DOHH2 (cell line): ENCODE results near the gene FGD6.

Experiments
- H3F3A ChIP-seq: fragments of 200-600 bp; sonication (generic), shearing (Covaris generic); 2 replicates; pipeline ENCODE4 v1.6.0; 2016; ENCODE audit warnings: antibody characterized with exemption, mild to moderate bottlenecking; ENCODE audit not compliant: control insufficient read depth, insufficient read depth
- H3K27ac ChIP-seq: fragments of 200-600 bp; sonication (generic); 2 replicates; pipeline ENCODE4 v1.5.1; 2014; ENCODE audit warnings: low read depth, mild to moderate bottlenecking, low read length, moderate library complexity
- H3K27me3 ChIP-seq: fragments of 200-600 bp; sonication (generic); 2 replicates; pipeline ENCODE4 v1.6.1; 2014; ENCODE audit warnings: mild to moderate bottlenecking, low read length, mixed read lengths; ENCODE audit not compliant: control insufficient read depth
- H3K36me3 ChIP-seq: fragments of 200-600 bp; sonication (generic); 2 replicates; pipeline ENCODE4 v1.6.1; 2014; ENCODE audit warnings: mild to moderate bottlenecking, low read length, moderate library complexity, mixed read lengths; ENCODE audit not compliant: control insufficient read depth
- H3K4me1 ChIP-seq: fragments of 200-600 bp; sonication (generic); 2 replicates; pipeline ENCODE4 v1.6.1; 2014; ENCODE audit warnings: mild to moderate bottlenecking, low read length, mixed read lengths; ENCODE audit not compliant: control insufficient read depth
- H3K4me2 ChIP-seq: fragments of 200-600 bp; sonication (generic); 2 replicates; pipeline ENCODE4 v1.6.0; 2014; ENCODE audit warnings: mild to moderate bottlenecking, low read length, moderate library complexity
- H3K4me3 ChIP-seq: fragments of 200-600 bp; sonication (generic); 2 replicates; pipeline ENCODE4 v1.5.1; 2014; ENCODE audit warnings: mild to moderate bottlenecking, low read length, mixed read lengths
- H3K79me2 ChIP-seq: fragments of 200-600 bp; sonication (generic); 2 replicates; pipeline ENCODE4 v1.6.1; 2014; ENCODE audit warnings: mild to moderate bottlenecking, low read length, mixed read lengths; ENCODE audit not compliant: control insufficient read depth
- H3K9me2 ChIP-seq: fragments of 200-600 bp; sonication (generic); replicated peaks from 2 replicates; pipeline ENCODE4 v1.6.1; 2014; ENCODE audit warnings: mild to moderate bottlenecking, low read length, mixed read lengths; ENCODE audit not compliant: control insufficient read depth
- H3K9me3 ChIP-seq: fragments of 200-600 bp; sonication (generic); 2 replicates; pipeline ENCODE4 v1.6.1; 2014; ENCODE audit warnings: antibody characterized with exemption, low read length, mixed read lengths; ENCODE audit not compliant: control insufficient read depth, insufficient read depth
- H4K20me1 ChIP-seq: fragments of 200-600 bp; sonication (generic); 2 replicates; pipeline ENCODE4 v1.6.0; 2014; ENCODE audit warnings: low read depth, mild to moderate bottlenecking, antibody characterized with exemption, low read length, moderate library complexity; ENCODE audit not compliant: control insufficient read depth, insufficient read depth
- EZH2phosphoT487 ChIP-seq: fragments of 200-600 bp; sonication (generic); IDR thresholded peaks from 2 replicates; pipeline ENCODE4 v1.6.1; 2017; ENCODE audit warnings: borderline replicate concordance, mild to moderate bottlenecking, antibody characterized with exemption, low read length, moderate library complexity, mixed read lengths
- TF ChIP-seq, protein P1 (sequence below): fragments of 200-600 bp; sonication (generic); IDR thresholded peaks from one replicate; pipeline ENCODE4 v1.5.1; 2014; ENCODE audit warnings: antibody characterized with exemption, mild to moderate bottlenecking, low read depth, low read length; ENCODE audit not compliant: poor library complexity, severe bottlenecking

The FGD6 gene

DNA sequence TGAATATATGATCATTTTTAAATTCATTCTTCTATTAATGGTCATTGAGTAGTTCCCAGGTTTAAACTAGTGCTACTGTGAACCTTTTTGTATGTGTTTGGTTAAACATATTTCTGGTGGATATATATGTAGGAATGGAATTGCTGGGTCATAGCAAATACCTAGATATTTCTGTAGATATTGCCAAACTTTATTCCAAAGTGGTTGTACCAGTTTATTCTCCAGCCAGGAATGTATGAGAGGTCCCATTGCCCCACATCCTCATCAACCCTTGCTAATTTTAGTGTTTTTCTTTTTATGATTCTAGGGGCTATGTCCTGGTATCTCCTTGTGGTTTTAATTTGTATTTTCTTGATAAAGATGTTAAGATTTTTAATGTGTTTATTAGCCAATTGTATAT is 3.5 kb upstream of the FGD6 start:
- Histone ChIP-seq H3K27me3 (no peaks in the 10 kb centered on the region), H3K9me3 (no peaks in the 10 kb centered on the region), H3K4me2 (peak overlapping the region; percentile 70), H3K4me3 (peak overlapping the region; percentile 92), H3K27ac (no peak overlapping the region), H3K9me2 (no peaks in the 10 kb centered on the region), H4K20me1 (no peaks in the 10 kb centered on the region), H3K36me3 (peaks cover 74% of the 10 kb centered on the region), H3F3A (0 out of 2 replicates have a peak, but pooled peaks cover 2% of the 10 kb centered on the region), H3K79me2 (peaks cover 97% of the 10 kb centered on the region), H3K4me1 (peaks cover 49% of the 10 kb centered on the region)
- TF ChIP-seq, protein P1, sequence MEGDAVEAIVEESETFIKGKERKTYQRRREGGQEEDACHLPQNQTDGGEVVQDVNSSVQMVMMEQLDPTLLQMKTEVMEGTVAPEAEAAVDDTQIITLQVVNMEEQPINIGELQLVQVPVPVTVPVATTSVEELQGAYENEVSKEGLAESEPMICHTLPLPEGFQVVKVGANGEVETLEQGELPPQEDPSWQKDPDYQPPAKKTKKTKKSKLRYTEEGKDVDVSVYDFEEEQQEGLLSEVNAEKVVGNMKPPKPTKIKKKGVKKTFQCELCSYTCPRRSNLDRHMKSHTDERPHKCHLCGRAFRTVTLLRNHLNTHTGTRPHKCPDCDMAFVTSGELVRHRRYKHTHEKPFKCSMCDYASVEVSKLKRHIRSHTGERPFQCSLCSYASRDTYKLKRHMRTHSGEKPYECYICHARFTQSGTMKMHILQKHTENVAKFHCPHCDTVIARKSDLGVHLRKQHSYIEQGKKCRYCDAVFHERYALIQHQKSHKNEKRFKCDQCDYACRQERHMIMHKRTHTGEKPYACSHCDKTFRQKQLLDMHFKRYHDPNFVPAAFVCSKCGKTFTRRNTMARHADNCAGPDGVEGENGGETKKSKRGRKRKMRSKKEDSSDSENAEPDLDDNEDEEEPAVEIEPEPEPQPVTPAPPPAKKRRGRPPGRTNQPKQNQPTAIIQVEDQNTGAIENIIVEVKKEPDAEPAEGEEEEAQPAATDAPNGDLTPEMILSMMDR: no peak
- TF ChIP-seq EZH2phosphoT487: no peak

DNA sequence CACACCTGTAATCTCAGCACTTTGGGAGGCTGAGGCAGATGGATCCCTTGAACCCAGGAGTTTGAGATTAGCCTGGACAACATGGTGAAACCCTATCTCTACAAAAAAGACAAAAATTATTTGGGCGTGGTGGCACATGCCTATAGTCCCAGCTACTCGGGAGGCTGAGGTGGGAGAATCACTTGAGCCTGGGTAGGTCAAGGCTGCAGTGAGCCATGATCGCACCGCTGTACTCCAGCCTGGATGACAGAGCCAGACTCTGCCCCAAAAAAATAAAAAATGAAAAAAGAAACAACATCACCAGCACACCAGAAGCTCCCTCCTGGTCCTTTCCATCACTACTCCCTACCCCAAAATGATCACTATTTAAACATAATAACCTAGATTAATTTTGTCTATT is 2.9 kb upstream of the FGD6 start:
- Histone ChIP-seq H3K4me1 (peaks cover 49% of the 10 kb centered on the region), H3K9me3 (no peaks in the 10 kb centered on the region), H3F3A (0 out of 2 replicates have a peak, but pooled peaks cover 2% of the 10 kb centered on the region), H3K4me3 (peak overlapping the region; percentile 92), H4K20me1 (no peaks in the 10 kb centered on the region), H3K27ac (no peak overlapping the region), H3K9me2 (no peaks in the 10 kb centered on the region), H3K79me2 (peaks cover 97% of the 10 kb centered on the region), H3K36me3 (peaks cover 72% of the 10 kb centered on the region), H3K4me2 (peak overlapping the region; percentile 70), H3K27me3 (no peaks in the 10 kb centered on the region)
- TF ChIP-seq, protein P1: no peak
- no peak for TF ChIP-seq EZH2phosphoT487

DNA sequence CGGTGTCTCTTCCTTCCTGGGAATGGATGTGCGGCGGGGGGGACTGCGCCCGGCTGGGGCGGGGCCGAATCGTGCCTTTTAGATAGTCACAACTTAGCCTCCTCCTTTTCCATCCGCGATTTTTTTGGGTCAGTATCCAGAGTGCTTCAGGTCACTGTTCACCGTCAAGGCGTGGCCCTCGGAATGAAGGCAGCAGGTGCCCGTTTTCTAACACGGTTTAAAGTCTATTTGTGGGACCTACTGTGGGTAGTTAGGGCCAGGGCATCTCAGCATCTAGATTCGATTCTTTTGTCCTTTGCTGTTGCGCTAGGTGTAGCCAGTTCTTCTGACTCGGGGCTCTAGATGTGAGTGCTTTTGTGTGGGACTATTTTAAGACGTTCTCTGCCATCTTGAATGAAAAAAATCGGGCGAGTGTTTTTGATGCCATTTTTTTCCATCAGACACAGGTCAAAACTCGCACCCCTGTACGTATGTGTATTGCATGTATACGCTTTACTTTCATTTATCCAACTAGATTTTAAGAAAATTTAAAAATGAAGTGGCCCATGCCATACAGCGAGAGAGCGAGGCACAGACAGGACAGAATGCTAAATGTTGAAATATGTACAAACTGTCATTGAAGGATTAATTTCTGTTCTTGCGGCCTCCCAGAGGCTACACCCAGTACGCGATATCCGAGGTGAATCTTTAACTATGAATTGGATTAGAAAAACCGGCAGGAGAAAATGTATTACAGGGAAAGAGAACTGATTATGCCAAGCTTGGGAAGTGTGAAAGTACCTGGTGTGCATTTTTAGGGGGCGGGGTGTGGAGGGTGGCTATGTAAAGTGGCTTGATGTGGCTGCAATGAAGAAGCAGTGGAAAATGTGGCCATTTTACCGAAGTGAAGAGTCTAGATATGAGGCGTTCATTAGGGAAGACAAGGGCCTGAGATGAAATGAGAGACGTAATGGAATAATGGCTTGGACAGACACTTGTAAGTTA is 1.2 kb upstream of the FGD6 start:
- Histone ChIP-seq H3K4me3 (peak overlapping the region; percentile 92), H3K9me2 (no peaks in the 10 kb centered on the region), H3K27me3 (no peaks in the 10 kb centered on the region), H3K4me2 (peak overlapping the region; percentile 70), H3F3A (peaks cover 4% of the 10 kb centered on the region; the same call in 1 of the 2 replicates), H4K20me1 (no peaks in the 10 kb centered on the region), H3K36me3 (peaks cover 66% of the 10 kb centered on the region), H3K27ac (peak overlapping the region; percentile 78), H3K79me2 (peaks cover 97% of the 10 kb centered on the region), H3K4me1 (peaks cover 53% of the 10 kb centered on the region), H3K9me3 (no peaks in the 10 kb centered on the region)
- TF ChIP-seq EZH2phosphoT487: no peak
- TF ChIP-seq, protein P1: no peak
